ENCODE measurements around the gene APLF. TPM values are rescaled to one million over a fixed set of nuclear protein-coding genes. Genes with fewer than 3 reads are reported as not detected.

The APLF gene
- total RNA-seq, 1 experiment from 2014 or later = 5.5 TPM

GRCh38 chr2:68418855-68419254, 48.5 kb upstream of the APLF start:
- no peaks in the 10 kb centered on the region for H3K4me1 ChIP-seq (ENCODE audit: insufficient read depth, low read length, poor library complexity, severe bottlenecking)
- TF ChIP-seq CTCF (conservative IDR thresholded peaks at IDR 0.05; ENCODE audit: low read depth, low read length) (no peak), EZH2 (IDR thresholded peaks at IDR 0.05; ENCODE audit: borderline replicate concordance, low read depth, low read length, poor library complexity, severe bottlenecking) (no peak)
- CTCF ChIA-PET = no interaction called here
- H3K9me3 ChIP-seq (ENCODE audit: low read depth, low read length, poor library complexity, severe bottlenecking) = no peaks in the 10 kb centered on the region
- POLR2A ChIA-PET (ENCODE audit: low non-redundant PET) = no interaction called here
- H3K4me3 ChIP-seq (ENCODE audit: low read depth, low read length, poor library complexity, severe bottlenecking) = no peak overlapping the region
- no TSS peak for BruUV-seq (replicated peaks)
- H3K27ac ChIP-seq (ENCODE audit: low read depth, low read length, poor library complexity, severe bottlenecking) = no peak overlapping the region
- H3K36me3 ChIP-seq (ENCODE audit: insufficient read depth, low read length, poor library complexity, severe bottlenecking) = no peaks in the 10 kb centered on the region
- intact Hi-C loops (cut with micrococcal nuclease; ENCODE audit: unreplicated experiment) = no loop called here
- DNase-seq (ENCODE audit: low spot score) = no peak
- H3K27me3 ChIP-seq (replicated peaks; ENCODE audit: insufficient read depth, low read depth, low read length, poor library complexity) = no peaks in the 10 kb centered on the region

GRCh38 chr2:68420254-68420910, 47.0 kb upstream of the APLF start:
- Histone ChIP-seq H3K27me3 (replicated peaks; ENCODE audit: insufficient read depth, low read depth, low read length, poor library complexity) (no peaks in the 10 kb centered on the region), H3K9me3 (ENCODE audit: low read depth, low read length, poor library complexity, severe bottlenecking) (no peaks in the 10 kb centered on the region), H3K36me3 (ENCODE audit: insufficient read depth, low read length, poor library complexity, severe bottlenecking) (no peaks in the 10 kb centered on the region), H3K4me1 (ENCODE audit: insufficient read depth, low read length, poor library complexity, severe bottlenecking) (no peaks in the 10 kb centered on the region), H3K27ac (ENCODE audit: low read depth, low read length, poor library complexity, severe bottlenecking) (peak overlapping the region; percentile 28), H3K4me3 (ENCODE audit: low read depth, low read length, poor library complexity, severe bottlenecking) (no peak overlapping the region)
- BruUV-seq (replicated peaks) = no TSS peak
- TF ChIP-seq CTCF (conservative IDR thresholded peaks at IDR 0.05; ENCODE audit: low read depth, low read length) = no peak
- no peak for TF ChIP-seq EZH2 (IDR thresholded peaks at IDR 0.05; ENCODE audit: borderline replicate concordance, low read depth, low read length, poor library complexity, severe bottlenecking)
- intact Hi-C loops (cut with micrococcal nuclease; ENCODE audit: unreplicated experiment) = no loop called here
- POLR2A ChIA-PET (ENCODE audit: low non-redundant PET) = no interaction called here
- CTCF ChIA-PET = no interaction called here
- DNase-seq (ENCODE audit: low spot score) = peak; percentile 27

- H3K9me3 ChIP-seq (ENCODE audit: low read depth, low read length, poor library complexity, severe bottlenecking) = no peaks in the 10 kb centered on the region
- intact Hi-C loops (cut with micrococcal nuclease; ENCODE audit: unreplicated experiment) = no loop called here
- H3K4me3 ChIP-seq (ENCODE audit: low read depth, low read length, poor library complexity, severe bottlenecking) = no peak overlapping the region
- no peak for DNase-seq (ENCODE audit: low spot score)
- ChIA-PET CTCF (no interaction called here), POLR2A (ENCODE audit: low non-redundant PET) (no interaction called here)
- no TSS peak for BruUV-seq (replicated peaks)
- TF ChIP-seq CTCF (conservative IDR thresholded peaks at IDR 0.05; ENCODE audit: low read depth, low read length) (no peak), EZH2 (IDR thresholded peaks at IDR 0.05; ENCODE audit: borderline replicate concordance, low read depth, low read length, poor library complexity, severe bottlenecking) (no peak)
- no peaks in the 10 kb centered on the region for H3K4me1 ChIP-seq (ENCODE audit: insufficient read depth, low read length, poor library complexity, severe bottlenecking)
- H3K36me3 ChIP-seq (ENCODE audit: insufficient read depth, low read length, poor library complexity, severe bottlenecking) = no peaks in the 10 kb centered on the region
- no peaks in the 10 kb centered on the region for H3K27me3 ChIP-seq (replicated peaks; ENCODE audit: insufficient read depth, low read depth, low read length, poor library complexity)
- H3K27ac ChIP-seq (ENCODE audit: low read depth, low read length, poor library complexity, severe bottlenecking) = no peak overlapping the region
Measured at GRCh38 chr2:68423966-68424650, 43.3 kb upstream of the APLF start.
